H1 (cell line): ENCODE measurements around the gene TNRC6B. TPM values are rescaled to one million over a fixed set of nuclear protein-coding genes. Genes with fewer than 3 reads are reported as not detected.
A peak's percentile ranks its signal among the peaks of the same experiment; 100 is the strongest.

ENCODE experiments used
- CTCF ChIA-PET: fragments of 300-600 bp; sonication (Branson Sonifier 250); formaldehyde crosslinking; loops from one replicate; lab custom pipeline; 2021; ENCODE audit not compliant: partially characterized antibody; lab: Charles Lee
- POLR2A ChIA-PET: fragments of 300-600 bp; sonication (Branson Sonifier 250); formaldehyde crosslinking; loops from one replicate; lab custom pipeline; 2021; ENCODE audit warnings: inconsistent platforms; ENCODE audit not compliant: partially characterized antibody; lab: Charles Lee
- DNase-seq, 2 experiments: peaks; one replicate each; pipeline versions ENCODE4 v3.0.0 to v3.0.0-alpha.2; 2010 to 2022; ENCODE audit warnings: low spot score in 2 of 2, low read depth in 1 of 2, mixed read lengths in 1 of 2
- FAIRE-seq: peaks from 2 replicates; lab custom pipeline; 2011; peaks lifted over from hg19 to GRCh38; lab: Jason Lieb, UNC
- H2AFZ ChIP-seq: 2 replicates; pipeline ENCODE4 v1.8.1; 2012; ENCODE audit warnings: low read length, inconsistent platforms
- H2AK5ac ChIP-seq: 2 replicates; pipeline ENCODE4 v1.6.1; 2013; ENCODE audit warnings: low read depth, low read length
- H2BK120ac ChIP-seq: replicated peaks from 2 replicates; pipeline ENCODE3; 2013; ENCODE audit warnings: low read depth, low read length, inconsistent platforms
- H2BK12ac ChIP-seq: 2 replicates; pipeline ENCODE4 v1.6.1; 2013; ENCODE audit warnings: low read depth, low read length
- H2BK15ac ChIP-seq: 2 replicates; pipeline ENCODE4 v1.6.1; 2013; ENCODE audit warnings: low read length
- H2BK20ac ChIP-seq: 2 replicates; pipeline ENCODE4 v1.6.1; 2013; ENCODE audit warnings: low read length
- H2BK5ac ChIP-seq: 2 replicates; pipeline ENCODE4 v1.6.1; 2013; ENCODE audit warnings: low read depth, low read length
- H3K14ac ChIP-seq: 2 replicates; pipeline ENCODE4 v1.6.1; 2013; ENCODE audit warnings: inconsistent platforms; ENCODE audit not compliant: insufficient read length
- H3K18ac ChIP-seq: 2 replicates; pipeline ENCODE4 v1.6.1; 2013; ENCODE audit warnings: low read length; ENCODE audit errors: extremely low read depth
- H3K23ac ChIP-seq: 2 replicates; pipeline ENCODE4 v1.6.1; 2013; ENCODE audit warnings: inconsistent platforms; ENCODE audit not compliant: insufficient read length
- H3K23me2 ChIP-seq: 2 replicates; pipeline ENCODE4 v1.6.1; 2013; ENCODE audit warnings: low read depth, low read length
- H3K27ac ChIP-seq: 2 replicates; pipeline ENCODE4 v1.6.1; 2011; ENCODE audit warnings: low read depth, low read length, inconsistent platforms
- H3K27me3 ChIP-seq, 4 experiments: replicated peaks in 1 of 4; 1 replicate in 1 of 4; 2 replicates in 3 of 4; pipeline versions ENCODE4 v1.6.1 to v1.8.1; 2011 to 2013; ENCODE audit warnings: low read length in 3 of 4, mild to moderate bottlenecking in 3 of 4, inconsistent platforms in 2 of 4, mixed read lengths in 2 of 4, moderate library complexity in 1 of 4; ENCODE audit not compliant: control insufficient read depth in 3 of 4, insufficient read depth in 3 of 4; ENCODE audit errors: extremely low read depth in 1 of 4
- H3K36me3 ChIP-seq, 4 experiments: 2 replicates each; pipeline versions ENCODE4 v1.6.1 to v1.8.1; 2011 to 2013; ENCODE audit warnings: mild to moderate bottlenecking in 4 of 4, low read length in 3 of 4, moderate library complexity in 2 of 4, control low read depth in 1 of 4, inconsistent platforms in 1 of 4; ENCODE audit not compliant: insufficient read depth in 4 of 4, control insufficient read depth in 2 of 4
- H3K4ac ChIP-seq: replicated peaks from 2 replicates; pipeline ENCODE3; 2013; ENCODE audit warnings: low read length, low read depth, mixed read lengths, inconsistent platforms; ENCODE audit not compliant: insufficient read length
- H3K4me1 ChIP-seq, 4 experiments: replicated peaks in 1 of 4; 1 replicate in 1 of 4; 2 replicates in 3 of 4; pipeline versions ENCODE4 v1.6.1 to v1.8.1; 2011 to 2013; ENCODE audit warnings: low read length in 3 of 4, inconsistent platforms in 2 of 4, mixed read lengths in 1 of 4; ENCODE audit not compliant: insufficient read depth in 4 of 4, control insufficient read depth in 3 of 4
- H3K4me2 ChIP-seq, 2 experiments: 2 replicates each; pipeline versions ENCODE4 v1.6.1 to v1.8.1; 2011 to 2013; ENCODE audit warnings: low read depth in 2 of 2, low read length in 2 of 2, control low read depth in 1 of 2, inconsistent platforms in 1 of 2, mild to moderate bottlenecking in 1 of 2; ENCODE audit not compliant: insufficient read depth in 1 of 2
- H3K4me3 ChIP-seq, 4 experiments: fragments of 200-600, 300-600 bp in 1 of 4; sonication (generic), shearing (Covaris generic), sonication (Bioruptor Twin) in 1 of 4; 2 replicates each; pipeline versions ENCODE4 v1.5.1 to v1.8.1; 2011 to 2016; ENCODE audit warnings: low read length in 4 of 4, low read depth in 3 of 4, control low read depth in 2 of 4, inconsistent platforms in 2 of 4, mild to moderate bottlenecking in 2 of 4, mixed read lengths in 1 of 4, moderate library complexity in 1 of 4; ENCODE audit not compliant: insufficient read depth in 2 of 4; ENCODE audit errors: extremely low read depth in 1 of 4
- H3K56ac ChIP-seq: replicated peaks from 2 replicates; pipeline ENCODE3; 2013; ENCODE audit warnings: low read depth, mild to moderate bottlenecking, mixed read lengths, low read length, inconsistent platforms; ENCODE audit not compliant: insufficient read length
- H3K79me1 ChIP-seq: 2 replicates; pipeline ENCODE4 v1.6.1; 2013; ENCODE audit warnings: low read depth, low read length, control low read depth
- H3K79me2 ChIP-seq, 2 experiments: 2 replicates each; pipeline versions ENCODE4 v1.6.1 to v1.8.1; 2012 to 2013; ENCODE audit warnings: low read length in 2 of 2, mild to moderate bottlenecking in 2 of 2, inconsistent platforms in 1 of 2; ENCODE audit not compliant: insufficient read depth in 2 of 2, control insufficient read depth in 1 of 2
- H3K9ac ChIP-seq, 4 experiments: replicated peaks in 1 of 4; 1 replicate in 1 of 4; 2 replicates in 3 of 4; pipeline versions ENCODE4 v1.6.1 to v1.8.1; 2011 to 2013; ENCODE audit warnings: low read depth in 3 of 4, low read length in 3 of 4, control low read depth in 2 of 4, mild to moderate bottlenecking in 2 of 4, moderate library complexity in 2 of 4, inconsistent platforms in 1 of 4; ENCODE audit errors: extremely low read depth in 1 of 4
- H3K9me3 ChIP-seq, 2 experiments: 2 replicates each; pipeline versions ENCODE4 v1.6.1 to v1.8.1; 2012 to 2013; ENCODE audit warnings: mild to moderate bottlenecking in 2 of 2, moderate library complexity in 2 of 2, control low read depth in 1 of 2, inconsistent platforms in 1 of 2, low read depth in 1 of 2, low read length in 1 of 2, mixed read lengths in 1 of 2; ENCODE audit not compliant: insufficient read depth in 2 of 2
- H4K20me1 ChIP-seq, 2 experiments: replicated peaks in 1 of 2; 2 replicates each; pipeline versions ENCODE3 to v1.8.1; 2011 to 2013; ENCODE audit warnings: inconsistent platforms in 2 of 2, low read length in 2 of 2, mild to moderate bottlenecking in 1 of 2; ENCODE audit not compliant: insufficient read depth in 2 of 2, control insufficient read depth in 1 of 2
- H4K5ac ChIP-seq: 2 replicates; pipeline ENCODE4 v1.6.1; 2013; ENCODE audit warnings: low read length, low read depth, mixed read lengths, inconsistent platforms; ENCODE audit not compliant: insufficient read length
- H4K8ac ChIP-seq: 2 replicates; pipeline ENCODE4 v1.8.0; 2013; ENCODE audit warnings: mild to moderate bottlenecking, moderate library complexity, low read length, inconsistent platforms; ENCODE audit not compliant: insufficient read depth; ENCODE audit errors: extremely low read depth
- H4K91ac ChIP-seq: replicated peaks from 2 replicates; pipeline ENCODE3; 2013; ENCODE audit warnings: low read length, mixed read lengths, inconsistent platforms; ENCODE audit not compliant: insufficient read length
- RBBP5 ChIP-seq: IDR thresholded peaks from 2 replicates; pipeline ENCODE4 v1.7.1; 2012; ENCODE audit warnings: low read depth, mild to moderate bottlenecking, inconsistent platforms, low read length, moderate library complexity, borderline replicate concordance
- SP2 ChIP-seq: IDR thresholded peaks from 2 replicates; pipeline ENCODE4 v1.6.1; 2012; ENCODE audit warnings: mild to moderate bottlenecking, low read length, inconsistent platforms
- WGBS, 2 experiments: shearing (Covaris generic) in 1 of 2; methylation state at CpG; one replicate each; pipeline versions ENCODE4 v1.1.6 to v1.1.7; 2013 to 2015; ENCODE audit warnings: low lambda C conversion rate in 2 of 2, mixed read lengths in 2 of 2, inconsistent platforms in 1 of 2, low coverage in 1 of 2, missing lambda C conversion rate in 1 of 2; ENCODE audit not compliant: insufficient replicate concordance in 2 of 2, insufficient coverage in 1 of 2, insufficient read length in 1 of 2; ENCODE audit errors: extremely low coverage in 1 of 2, missing lambda C conversion rate in 1 of 2; 5-methylcytosine and 5-hydroxymethylcytosine counted together
- polyA plus RNA-seq, 7 experiments: library from polyadenylated mRNA; depleted of rRNA in 3 of 7; stranded (reverse) in 5 of 7; unstranded in 2 of 7; fragments of >200 nt in 5 of 7; fragments of 200-250 nt in 2 of 7; gene quantifications; 1 replicate in 5 of 7; 2 replicates in 1 of 7; 4 replicates in 1 of 7; pipeline versions ENCODE4 v1.2.1 to v1.2.3, GENCODE V29; 2011 to 2013; ENCODE audit warnings: missing spikeins in 2 of 7, mixed read lengths in 2 of 7
- total RNA-seq: library from RNA; stranded (reverse); fragmentation: NEBNext Ultra II Directional; extraction: Animal tissue kit (Norgen Biotek cat#: 25700); gene quantifications from 2 replicates; pipeline ENCODE4 v1.2.1, GENCODE V29; 2021

Gene TNRC6B
- total and polyA plus RNA-seq, 2 of the 8 experiments (the other 6 are each of a cell fraction or from before 2014, with no cell fraction given) = 12.5 to 48.9 TPM

GRCh38 chr22:40190501-40190900 is 12.8 kb downstream of the TNRC6B start:
- no peak overlapping the region for H3K4ac ChIP-seq
- no peak overlapping the region for H2BK12ac ChIP-seq
- POLR2A ChIA-PET = interaction anchor here (0.6 to 11.8 kb wide), 4 partner anchors 11 to 72 kb away, joined by 3 to 224 read pairs (median 10); partner anchors contain the start of gene TNRC6B
- H3K56ac ChIP-seq = no peak overlapping the region
- H2BK120ac ChIP-seq = no peak overlapping the region
- 85% methylated on average over 2 of the region's 2 CpGs; no CpG with 5 or more reads in 1 of the 2 experiments for WGBS, 2 experiments
- peaks cover 2% of the 10 kb centered on the region; the same call in 1 of the 2 replicates for H3K23me2 ChIP-seq
- 0 out of 2 replicates have a peak overlapping the region, but pooled peaks have one; percentile 22 for H2BK5ac ChIP-seq
- H2BK15ac ChIP-seq = no peak overlapping the region
- no peak overlapping the region for H4K91ac ChIP-seq
- H3K36me3 ChIP-seq = no peaks in the 10 kb centered on the region
- H3K4me3 ChIP-seq = no peak overlapping the region
- H2BK20ac ChIP-seq = no peak overlapping the region
- peaks cover 32 to 89% of the 10 kb centered on the region in 2 experiments for H3K79me2 ChIP-seq
- H3K9me3 ChIP-seq = no peaks in the 10 kb centered on the region
- no peaks in the 10 kb centered on the region for H3K27me3 ChIP-seq
- peaks cover 19 to 43% (median 33%) of the 10 kb centered on the region in 4 experiments for H3K4me1 ChIP-seq
- H3K23ac ChIP-seq = no peak overlapping the region
- no peak overlapping the region for H3K27ac ChIP-seq
- peaks cover 17 to 21% of the 10 kb centered on the region in 2 experiments for H4K20me1 ChIP-seq
- H4K5ac ChIP-seq = no peak overlapping the region
- no peak overlapping the region for H3K14ac ChIP-seq
- no peak for TF ChIP-seq SP2
- no peak for TF ChIP-seq RBBP5
- TF ChIP-seq, all 59 proteins: peak for 0
- Histone ChIP-seq H3K79me1 (peaks cover 11% of the 10 kb centered on the region), H3K9ac (no peak overlapping the region), H2AK5ac (no peak overlapping the region), H2AFZ (no peak overlapping the region), H4K8ac (no peak overlapping the region), H3K4me2 (no peak overlapping the region), H3K18ac (no peak overlapping the region)
- CTCF ChIA-PET = interaction anchor here (1.1 to 5.8 kb wide), 5 partner anchors 10 to 158 kb away, joined by 3 to 28 read pairs (median 4); partner anchors contain the start of gene TNRC6B
- FAIRE-seq (no peak), DNase-seq (no peak)
